GM23338 (cell line): ENCODE measurements around the gene TNFSF8. TPM values are rescaled to one million over a fixed set of nuclear protein-coding genes. Genes with fewer than 3 reads are reported as not detected.

ENCODE experiments used
- ATAC-seq: fragments of 200-7000 bp; cut with Tn5 transposase; 3 replicates; pipeline ENCODE4 v1.9.1; 2020
- DNase-seq: peaks from one replicate; pipeline ENCODE4 v3.0.0-alpha.2; 2015; ENCODE audit warnings: low spot score
- H2AFZ ChIP-seq: fragments of 200-600 bp; sonication (generic); 2 replicates; pipeline ENCODE4 v1.8.0; 2016; ENCODE audit warnings: antibody characterized with exemption, mild to moderate bottlenecking, moderate library complexity
- H3F3A ChIP-seq: fragments of 200-600 bp; sonication (generic); replicated peaks from 2 replicates; pipeline ENCODE4 v1.8.0; 2017; ENCODE audit warnings: antibody characterized with exemption, mixed run types, low read depth
- H3K27ac ChIP-seq: fragments of 200-600 bp; sonication (generic); 2 replicates; pipeline ENCODE4 v1.6.1; 2016; ENCODE audit warnings: low read depth
- H3K27me3 ChIP-seq: fragments of 200-600 bp; sonication (generic); 2 replicates; pipeline ENCODE4 v1.8.0; 2016; ENCODE audit warnings: mild to moderate bottlenecking, mixed run types, moderate library complexity; ENCODE audit not compliant: insufficient read depth
- H3K36me3 ChIP-seq: fragments of 200-600 bp; sonication (generic); 2 replicates; pipeline ENCODE4 v1.8.0; 2016; ENCODE audit warnings: mild to moderate bottlenecking; ENCODE audit not compliant: insufficient read depth
- H3K4me1 ChIP-seq: fragments of 200-600 bp; sonication (generic); 2 replicates; pipeline ENCODE4 v1.8.0; 2016; ENCODE audit warnings: mild to moderate bottlenecking, moderate library complexity; ENCODE audit not compliant: insufficient read depth
- H3K4me2 ChIP-seq: fragments of 200-600 bp; sonication (generic); 2 replicates; pipeline ENCODE4 v1.7.1; 2017; ENCODE audit warnings: mixed run types
- H3K4me3 ChIP-seq: fragments of 200-600 bp; sonication (generic); 2 replicates; pipeline ENCODE4 v1.6.1; 2016; ENCODE audit warnings: mixed run types
- H3K79me2 ChIP-seq: fragments of 200-600 bp; sonication (generic); replicated peaks from 2 replicates; pipeline ENCODE4 v1.8.0; 2017; ENCODE audit warnings: mild to moderate bottlenecking; ENCODE audit not compliant: insufficient read depth
- H3K9me2 ChIP-seq: fragments of 200-600 bp; sonication (generic); 2 replicates; pipeline ENCODE4 v1.8.0; 2017; ENCODE audit not compliant: insufficient read depth
- H4K20me1 ChIP-seq: fragments of 200-600 bp; sonication (generic); replicated peaks from 2 replicates; pipeline ENCODE4 v1.8.0; 2017; ENCODE audit warnings: mild to moderate bottlenecking; ENCODE audit not compliant: insufficient read depth
- H3K27ac Mint-ChIP-seq: 2 replicates; pipeline ENCODE4 v1.8.0; 2020; ENCODE audit warnings: inconsistent platforms, mild to moderate bottlenecking, moderate library complexity, mixed read lengths
- H3K27me3 Mint-ChIP-seq: 3 replicates; pipeline ENCODE4 v1.8.0; 2022; ENCODE audit warnings: low read depth, mild to moderate bottlenecking, moderate library complexity, mixed read lengths, inconsistent platforms; ENCODE audit not compliant: insufficient read depth, poor library complexity
- H3K36me3 Mint-ChIP-seq: 3 replicates; pipeline ENCODE4 v1.8.0; 2021; ENCODE audit warnings: low read depth, mild to moderate bottlenecking, inconsistent platforms, moderate library complexity, mixed read lengths
- H3K4me1 Mint-ChIP-seq: 3 replicates; pipeline ENCODE4 v1.8.0; 2020; ENCODE audit warnings: mild to moderate bottlenecking, inconsistent platforms, mixed read lengths
- H3K4me3 Mint-ChIP-seq: 3 replicates; pipeline ENCODE4 v1.8.0; 2021; ENCODE audit warnings: moderate library complexity, mild to moderate bottlenecking, inconsistent platforms, mixed read lengths
- H3K9me3 Mint-ChIP-seq: 3 replicates; pipeline ENCODE4 v1.8.0; 2020; ENCODE audit warnings: moderate library complexity, mild to moderate bottlenecking, inconsistent platforms, mixed read lengths
- CREB1 ChIP-seq: fragments of 250-450 bp; sonication (Bioruptor Pico); IDR thresholded peaks from 2 replicates; pipeline ENCODE4 v1.5.0; 2020; ENCODE audit warnings: low read depth, mild to moderate bottlenecking, moderate library complexity
- ETS1 ChIP-seq: IDR thresholded peaks from 2 replicates; pipeline ENCODE4 v1.6.1; 2016; ENCODE audit warnings: antibody characterized with exemption
- EZH2 ChIP-seq: fragments of 200-600 bp; sonication (generic); IDR thresholded peaks from one replicate; pipeline ENCODE4 v1.8.0; 2017; ENCODE audit warnings: antibody characterized with exemption, mild to moderate bottlenecking, low read depth; ENCODE audit not compliant: unreplicated experiment
- EZH2phosphoT487 ChIP-seq: fragments of 200-600 bp; sonication (generic); IDR thresholded peaks from one replicate; pipeline ENCODE4 v1.8.1; 2018; ENCODE audit warnings: antibody characterized with exemption; ENCODE audit not compliant: unreplicated experiment
- JUNB ChIP-seq: IDR thresholded peaks from one replicate; pipeline ENCODE4 v1.6.1; 2016; ENCODE audit warnings: antibody characterized with exemption; ENCODE audit not compliant: unreplicated experiment
- NANOG ChIP-seq: IDR thresholded peaks from 2 replicates; pipeline ENCODE4 v1.6.1; 2016; ENCODE audit warnings: antibody characterized with exemption, borderline replicate concordance
- POLR2AphosphoS5 ChIP-seq: IDR thresholded peaks from 2 replicates; pipeline ENCODE4 v1.6.1; 2016; ENCODE audit warnings: antibody characterized with exemption, low read depth
- STAT1 ChIP-seq: IDR thresholded peaks from one replicate; pipeline ENCODE4 v1.6.1; 2016; ENCODE audit warnings: antibody characterized with exemption; ENCODE audit not compliant: unreplicated experiment
- ZNF114 ChIP-seq: fragments of 250-450 bp; sonication (Bioruptor Pico); IDR thresholded peaks from 2 replicates; pipeline ENCODE4 v1.5.0; 2020; ENCODE audit warnings: mild to moderate bottlenecking, moderate library complexity
- ZNF331 ChIP-seq: fragments of 250-450 bp; sonication (Bioruptor Pico); IDR thresholded peaks from 2 replicates; pipeline ENCODE4 v1.5.0; 2020; ENCODE audit warnings: low read depth, mild to moderate bottlenecking, moderate library complexity
- polyA plus RNA-seq: library from polyadenylated mRNA; unstranded; fragments of >200 nt; fragmentation: Nextera tagmentation; extraction: Ambion mirVana; gene quantifications from 2 replicates; pipeline ENCODE4 v1.2.1, GENCODE V29; 2016
- total RNA-seq: library from RNA; depleted of rRNA; stranded (reverse); fragments of >200 nt; shearing (Covaris generic); gene quantifications from 2 replicates; pipeline ENCODE4 v1.2.3, GENCODE V29; 2014
- TF ChIP-seq, protein P1 (sequence below), 2 experiments: fragments of 200-600 bp in 1 of 2; sonication (generic) in 1 of 2; conservative IDR thresholded peaks; 2 replicates each; pipeline versions ENCODE4 v1.5.1 to v1.6.1; 2016 to 2017; ENCODE audit warnings: antibody characterized with exemption in 2 of 2, low read depth in 2 of 2, mild to moderate bottlenecking in 2 of 2, moderate library complexity in 1 of 2
- TF ChIP-seq, protein P2 (sequence below): IDR thresholded peaks from one replicate; pipeline ENCODE4 v1.6.1; 2018; ENCODE audit warnings: antibody characterized with exemption; ENCODE audit not compliant: unreplicated experiment

Gene TNFSF8
- total and polyA plus RNA-seq, 2 experiments from 2014 or later = not detected

- TF ChIP-seq ZNF114 (CRISPR knock-in tag) (no peak), NANOG (no peak), POLR2AphosphoS5 (no peak), JUNB (no peak), CREB1 (CRISPR knock-in tag) (no peak), EZH2phosphoT487 (no peak), STAT1 (no peak)
- TF ChIP-seq, protein P1, sequence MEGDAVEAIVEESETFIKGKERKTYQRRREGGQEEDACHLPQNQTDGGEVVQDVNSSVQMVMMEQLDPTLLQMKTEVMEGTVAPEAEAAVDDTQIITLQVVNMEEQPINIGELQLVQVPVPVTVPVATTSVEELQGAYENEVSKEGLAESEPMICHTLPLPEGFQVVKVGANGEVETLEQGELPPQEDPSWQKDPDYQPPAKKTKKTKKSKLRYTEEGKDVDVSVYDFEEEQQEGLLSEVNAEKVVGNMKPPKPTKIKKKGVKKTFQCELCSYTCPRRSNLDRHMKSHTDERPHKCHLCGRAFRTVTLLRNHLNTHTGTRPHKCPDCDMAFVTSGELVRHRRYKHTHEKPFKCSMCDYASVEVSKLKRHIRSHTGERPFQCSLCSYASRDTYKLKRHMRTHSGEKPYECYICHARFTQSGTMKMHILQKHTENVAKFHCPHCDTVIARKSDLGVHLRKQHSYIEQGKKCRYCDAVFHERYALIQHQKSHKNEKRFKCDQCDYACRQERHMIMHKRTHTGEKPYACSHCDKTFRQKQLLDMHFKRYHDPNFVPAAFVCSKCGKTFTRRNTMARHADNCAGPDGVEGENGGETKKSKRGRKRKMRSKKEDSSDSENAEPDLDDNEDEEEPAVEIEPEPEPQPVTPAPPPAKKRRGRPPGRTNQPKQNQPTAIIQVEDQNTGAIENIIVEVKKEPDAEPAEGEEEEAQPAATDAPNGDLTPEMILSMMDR (conservative IDR thresholded peaks at IDR 0.05; ENCODE audit: low read depth in 2 of 2) = no peak
These were observed 27.2 kb upstream of the TNFSF8 start (continued) for GRCh38 chr9:114957558-114957957.

GRCh38 chr9:114954956-114955582, 24.7 kb upstream of the TNFSF8 start:
- Mint-ChIP-seq H3K9me3 (peaks cover 6% of the 10 kb centered on the region; the same call in 2 of the 3 replicates), H3K27ac (no peak overlapping the region), H3K4me1 (peaks cover 13% of the 10 kb centered on the region), H3K4me3 (no peak overlapping the region), H3K27me3 (peaks cover 4% of the 10 kb centered on the region), H3K36me3 (no peaks in the 10 kb centered on the region)
- H3K36me3 ChIP-seq = no peaks in the 10 kb centered on the region; the same call in 1 of the 2 replicates
- TF ChIP-seq CREB1 (CRISPR knock-in tag) = no peak
- H3K79me2 ChIP-seq = no peaks in the 10 kb centered on the region
- DNase-seq (no peak), ATAC-seq (no peak)
- H3K9me2 ChIP-seq = no peaks in the 10 kb centered on the region
- H3K4me3 ChIP-seq = no peak overlapping the region
- no peak overlapping the region for H3K27ac ChIP-seq
- no peak overlapping the region for H2AFZ ChIP-seq
- H3K4me1 ChIP-seq = peaks cover 6% of the 10 kb centered on the region; the same call in 1 of the 2 replicates
- H3F3A ChIP-seq = no peaks in the 10 kb centered on the region
- H4K20me1 ChIP-seq = no peaks in the 10 kb centered on the region
- 0 out of 2 replicates have a peak, but pooled peaks cover 3% of the 10 kb centered on the region for H3K27me3 ChIP-seq
- H3K4me2 ChIP-seq = no peak overlapping the region

DNA sequence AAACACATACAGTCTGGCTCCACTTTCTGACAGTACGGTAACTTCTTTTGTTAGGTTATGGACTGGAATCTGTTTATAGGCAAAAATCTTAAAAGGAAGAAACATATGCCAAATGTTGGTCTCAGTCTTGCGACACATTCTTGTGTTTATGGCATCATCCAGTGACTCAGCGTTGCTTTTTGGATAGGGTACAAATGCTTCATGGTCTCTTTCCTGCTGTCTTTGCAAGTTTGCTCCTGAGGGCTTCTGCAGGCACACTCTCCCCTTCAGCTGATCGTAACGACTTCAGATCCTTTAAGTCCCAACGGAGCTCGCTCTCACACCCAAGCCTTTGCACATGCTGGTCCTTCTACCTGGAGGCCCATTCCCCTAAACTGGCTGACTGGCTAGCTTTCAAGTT, 23.6 kb upstream of the TNFSF8 start:
- Histone ChIP-seq H3K36me3 (no peaks in the 10 kb centered on the region), H3K27ac (no peak overlapping the region), H3K79me2 (no peaks in the 10 kb centered on the region), H2AFZ (no peak overlapping the region), H3K4me2 (no peak overlapping the region), H3K4me1 (peaks cover 6% of the 10 kb centered on the region; the same call in 1 of the 2 replicates), H3F3A (no peaks in the 10 kb centered on the region), H4K20me1 (no peaks in the 10 kb centered on the region), H3K27me3 (0 out of 2 replicates have a peak, but pooled peaks cover 3% of the 10 kb centered on the region), H3K9me2 (no peaks in the 10 kb centered on the region), H3K4me3 (no peak overlapping the region)
- Mint-ChIP-seq H3K36me3 (no peaks in the 10 kb centered on the region), H3K4me3 (no peak overlapping the region), H3K4me1 (peaks cover 13% of the 10 kb centered on the region), H3K27me3 (peaks cover 4% of the 10 kb centered on the region), H3K27ac (no peak overlapping the region), H3K9me3 (no peaks in the 10 kb centered on the region)
- ATAC-seq (no peak), DNase-seq (no peak)
- TF ChIP-seq EZH2 (no peak), JUNB (no peak), EZH2phosphoT487 (no peak), ZNF331 (CRISPR knock-in tag) (no peak), ETS1 (no peak), CREB1 (CRISPR knock-in tag) (no peak), POLR2AphosphoS5 (no peak), STAT1 (no peak)
- TF ChIP-seq, protein P2, sequence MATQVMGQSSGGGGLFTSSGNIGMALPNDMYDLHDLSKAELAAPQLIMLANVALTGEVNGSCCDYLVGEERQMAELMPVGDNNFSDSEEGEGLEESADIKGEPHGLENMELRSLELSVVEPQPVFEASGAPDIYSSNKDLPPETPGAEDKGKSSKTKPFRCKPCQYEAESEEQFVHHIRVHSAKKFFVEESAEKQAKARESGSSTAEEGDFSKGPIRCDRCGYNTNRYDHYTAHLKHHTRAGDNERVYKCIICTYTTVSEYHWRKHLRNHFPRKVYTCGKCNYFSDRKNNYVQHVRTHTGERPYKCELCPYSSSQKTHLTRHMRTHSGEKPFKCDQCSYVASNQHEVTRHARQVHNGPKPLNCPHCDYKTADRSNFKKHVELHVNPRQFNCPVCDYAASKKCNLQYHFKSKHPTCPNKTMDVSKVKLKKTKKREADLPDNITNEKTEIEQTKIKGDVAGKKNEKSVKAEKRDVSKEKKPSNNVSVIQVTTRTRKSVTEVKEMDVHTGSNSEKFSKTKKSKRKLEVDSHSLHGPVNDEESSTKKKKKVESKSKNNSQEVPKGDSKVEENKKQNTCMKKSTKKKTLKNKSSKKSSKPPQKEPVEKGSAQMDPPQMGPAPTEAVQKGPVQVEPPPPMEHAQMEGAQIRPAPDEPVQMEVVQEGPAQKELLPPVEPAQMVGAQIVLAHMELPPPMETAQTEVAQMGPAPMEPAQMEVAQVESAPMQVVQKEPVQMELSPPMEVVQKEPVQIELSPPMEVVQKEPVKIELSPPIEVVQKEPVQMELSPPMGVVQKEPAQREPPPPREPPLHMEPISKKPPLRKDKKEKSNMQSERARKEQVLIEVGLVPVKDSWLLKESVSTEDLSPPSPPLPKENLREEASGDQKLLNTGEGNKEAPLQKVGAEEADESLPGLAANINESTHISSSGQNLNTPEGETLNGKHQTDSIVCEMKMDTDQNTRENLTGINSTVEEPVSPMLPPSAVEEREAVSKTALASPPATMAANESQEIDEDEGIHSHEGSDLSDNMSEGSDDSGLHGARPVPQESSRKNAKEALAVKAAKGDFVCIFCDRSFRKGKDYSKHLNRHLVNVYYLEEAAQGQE = no peak
